ENCODE data around the gene GABARAPL1.
A peak's percentile ranks its signal among the peaks of the same experiment; 100 is the strongest.

GABARAPL1 gene

DNA sequence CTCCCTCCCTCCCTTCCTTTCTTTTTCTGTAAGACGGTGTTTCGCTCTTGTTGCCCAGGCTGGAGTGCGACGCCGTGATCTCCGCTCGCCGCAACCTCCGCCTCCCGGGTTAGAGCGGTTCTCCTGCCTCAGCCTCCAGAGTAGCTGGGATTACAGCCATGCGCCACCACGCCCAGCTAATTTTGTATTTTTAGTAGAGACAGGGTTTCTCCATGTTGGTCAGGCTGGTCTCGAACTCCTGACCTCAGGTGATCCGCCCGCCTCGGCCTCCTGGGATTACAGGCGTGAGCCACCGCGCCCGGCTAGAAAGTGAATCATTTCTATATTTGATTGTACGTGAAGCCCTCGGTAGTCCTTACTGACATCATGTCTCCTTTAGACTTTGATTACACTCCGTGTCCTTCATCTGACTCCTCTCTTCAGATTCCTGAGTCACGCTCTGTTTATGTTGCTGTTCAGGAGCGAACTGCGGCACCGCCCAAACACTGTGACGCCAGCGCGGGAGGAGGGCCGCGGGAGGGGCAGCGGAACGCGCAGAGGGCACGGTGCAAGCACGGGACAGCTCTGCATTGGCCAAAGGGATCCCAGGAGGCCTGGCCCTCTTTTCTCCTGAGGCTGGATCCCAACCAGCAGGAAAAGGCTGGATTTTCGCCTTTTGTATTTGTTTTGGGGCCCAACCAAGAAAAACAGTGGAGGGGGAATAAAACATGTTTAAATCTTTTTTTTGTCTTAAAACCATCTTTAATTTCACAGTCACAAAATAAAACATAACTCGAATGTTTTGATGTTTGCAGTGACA is 538 bp upstream of the GABARAPL1 start (continued):
- TF ChIP-seq HOXD13 (CRISPR knock-in tag; IDR thresholded peaks at IDR 0.05; ENCODE audit: borderline replicate concordance) = no peak
- peak; percentile 89 for TF ChIP-seq ZNF324 (tag by site-specific recombination; IDR thresholded peaks at IDR 0.05)
- TF ChIP-seq SCRT2 (tag by site-specific recombination; IDR thresholded peaks at IDR 0.05) = peak; percentile 50; the same call in 1 of the 2 replicates
- no peak for TF ChIP-seq ZNF791 (tag by site-specific recombination; IDR thresholded peaks at IDR 0.05)
- TF ChIP-seq KLF10 (tag by site-specific recombination; IDR thresholded peaks at IDR 0.05) = peak; percentile 90
- no peak for TF ChIP-seq ZNF473 (tag by site-specific recombination; IDR thresholded peaks at IDR 0.05)
- TF ChIP-seq KLF16 (tag by site-specific recombination; IDR thresholded peaks at IDR 0.05) = peak; percentile 29; the same call in 1 of the 2 replicates
- peak; percentile 96 for TF ChIP-seq ZNF394 (tag by site-specific recombination; IDR thresholded peaks at IDR 0.05; ENCODE audit: borderline replicate concordance)
- TF ChIP-seq, protein P1, sequence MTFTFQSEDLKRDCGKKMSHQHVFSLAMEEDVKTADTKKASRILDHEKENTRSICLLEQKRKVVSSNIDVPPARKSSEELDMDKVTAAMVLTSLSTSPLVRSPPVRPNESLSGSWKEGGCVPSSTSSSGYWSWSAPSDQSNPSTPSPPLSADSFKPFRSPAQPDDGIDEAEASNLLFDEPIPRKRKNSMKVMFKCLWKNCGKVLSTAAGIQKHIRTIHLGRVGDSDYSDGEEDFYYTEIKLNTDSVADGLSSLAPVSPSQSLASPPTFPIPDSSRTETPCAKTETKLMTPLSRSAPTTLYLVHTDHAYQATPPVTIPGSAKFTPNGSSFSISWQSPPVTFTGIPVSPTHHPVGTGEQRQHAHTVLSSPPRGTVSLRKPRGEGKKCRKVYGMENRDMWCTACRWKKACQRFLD (tag by site-specific recombination; IDR thresholded peaks at IDR 0.05) = no peak
- TF ChIP-seq ZSCAN16 (tag by site-specific recombination; IDR thresholded peaks at IDR 0.05) = no peak
- no peak for TF ChIP-seq ZSCAN18 (tag by site-specific recombination; IDR thresholded peaks at IDR 0.05)
- peak; percentile 70; the same call in 1 of the 2 replicates for TF ChIP-seq FEZF1 (tag by site-specific recombination; IDR thresholded peaks at IDR 0.05)
- TF ChIP-seq ZNF175 (tag by site-specific recombination; IDR thresholded peaks at IDR 0.05) = no peak
- TF ChIP-seq, protein P2, sequence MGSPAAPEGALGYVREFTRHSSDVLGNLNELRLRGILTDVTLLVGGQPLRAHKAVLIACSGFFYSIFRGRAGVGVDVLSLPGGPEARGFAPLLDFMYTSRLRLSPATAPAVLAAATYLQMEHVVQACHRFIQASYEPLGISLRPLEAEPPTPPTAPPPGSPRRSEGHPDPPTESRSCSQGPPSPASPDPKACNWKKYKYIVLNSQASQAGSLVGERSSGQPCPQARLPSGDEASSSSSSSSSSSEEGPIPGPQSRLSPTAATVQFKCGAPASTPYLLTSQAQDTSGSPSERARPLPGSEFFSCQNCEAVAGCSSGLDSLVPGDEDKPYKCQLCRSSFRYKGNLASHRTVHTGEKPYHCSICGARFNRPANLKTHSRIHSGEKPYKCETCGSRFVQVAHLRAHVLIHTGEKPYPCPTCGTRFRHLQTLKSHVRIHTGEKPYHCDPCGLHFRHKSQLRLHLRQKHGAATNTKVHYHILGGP (tag by site-specific recombination; IDR thresholded peaks at IDR 0.05) = no peak
- TF ChIP-seq, protein P3, sequence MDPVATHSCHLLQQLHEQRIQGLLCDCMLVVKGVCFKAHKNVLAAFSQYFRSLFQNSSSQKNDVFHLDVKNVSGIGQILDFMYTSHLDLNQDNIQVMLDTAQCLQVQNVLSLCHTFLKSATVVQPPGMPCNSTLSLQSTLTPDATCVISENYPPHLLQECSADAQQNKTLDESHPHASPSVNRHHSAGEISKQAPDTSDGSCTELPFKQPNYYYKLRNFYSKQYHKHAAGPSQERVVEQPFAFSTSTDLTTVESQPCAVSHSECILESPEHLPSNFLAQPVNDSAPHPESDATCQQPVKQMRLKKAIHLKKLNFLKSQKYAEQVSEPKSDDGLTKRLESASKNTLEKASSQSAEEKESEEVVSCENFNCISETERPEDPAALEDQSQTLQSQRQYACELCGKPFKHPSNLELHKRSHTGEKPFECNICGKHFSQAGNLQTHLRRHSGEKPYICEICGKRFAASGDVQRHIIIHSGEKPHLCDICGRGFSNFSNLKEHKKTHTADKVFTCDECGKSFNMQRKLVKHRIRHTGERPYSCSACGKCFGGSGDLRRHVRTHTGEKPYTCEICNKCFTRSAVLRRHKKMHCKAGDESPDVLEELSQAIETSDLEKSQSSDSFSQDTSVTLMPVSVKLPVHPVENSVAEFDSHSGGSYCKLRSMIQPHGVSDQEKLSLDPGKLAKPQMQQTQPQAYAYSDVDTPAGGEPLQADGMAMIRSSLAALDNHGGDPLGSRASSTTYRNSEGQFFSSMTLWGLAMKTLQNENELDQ (tag by site-specific recombination; IDR thresholded peaks at IDR 0.05; ENCODE audit: low read depth) = no peak
- TF ChIP-seq ZNF501 (tag by site-specific recombination; IDR thresholded peaks at IDR 0.05) = peak; percentile 82; the same call in 1 of the 2 replicates
- no peak for TF ChIP-seq ZNF423 (tag by site-specific recombination; IDR thresholded peaks at IDR 0.05)
- TF ChIP-seq ZNF274 (IDR thresholded peaks at IDR 0.05; ENCODE audit: low read length) = no peak
- no peak for TF ChIP-seq ZNF274 (tag by site-specific recombination; IDR thresholded peaks at IDR 0.05; ENCODE audit: borderline replicate concordance)
- peak; percentile 90; the same call in 1 of the 2 replicates for TF ChIP-seq KLF1 (tag by site-specific recombination; IDR thresholded peaks at IDR 0.05)
- TF ChIP-seq ZNF658 (tag by site-specific recombination; IDR thresholded peaks at IDR 0.05) = no peak
- TF ChIP-seq TRIM28 (IDR thresholded peaks at IDR 0.05; ENCODE audit: borderline replicate concordance, low read length) = peak; percentile 23; the same call in 1 of the 2 replicates
- TF ChIP-seq ZNF354C (tag by site-specific recombination; IDR thresholded peaks at IDR 0.05; ENCODE audit: borderline replicate concordance, low read depth) = no peak
- no peak for TF ChIP-seq OVOL3 (tag by site-specific recombination; IDR thresholded peaks at IDR 0.05)
- TF ChIP-seq ZNF488 (tag by site-specific recombination; IDR thresholded peaks at IDR 0.05) = no peak
- no peak for TF ChIP-seq ZNF48 (tag by site-specific recombination; IDR thresholded peaks at IDR 0.05)
- peak; percentile 97 for TF ChIP-seq ZBTB21 (tag by site-specific recombination; IDR thresholded peaks at IDR 0.05)
- TF ChIP-seq ZNF248 (tag by site-specific recombination; IDR thresholded peaks at IDR 0.05) = no peak
- no peak for TF ChIP-seq ZNF148 (tag by site-specific recombination; IDR thresholded peaks at IDR 0.05; ENCODE audit: borderline replicate concordance)
- no peak for TF ChIP-seq ZNF302 (tag by site-specific recombination; IDR thresholded peaks at IDR 0.05; ENCODE audit: low read depth)
- TF ChIP-seq REPIN1 (tag by site-specific recombination; IDR thresholded peaks at IDR 0.05; ENCODE audit: low read depth) = no peak
- TF ChIP-seq ZNF157 (tag by site-specific recombination; IDR thresholded peaks at IDR 0.05) = no peak

Data from HEK293 (cell line).